Glutamatergic neuron (in vitro differentiated cells): Measurements from ENCODE around the gene CCR2. TPM values are rescaled to one million over a fixed set of nuclear protein-coding genes. Genes with fewer than 3 reads are reported as not detected.
"Not testable (repeated sequence)": the region's sequence is repeated elsewhere in the genome, so short reads cannot be mapped to it uniquely, and the experiment has no call there.

Experiments used
- DNase-seq: peaks from one replicate; pipeline ENCODE4 v3.0.0; 2022
- H3K27ac Mint-ChIP-seq: one replicate; pipeline ENCODE4 v1.8.0; 2020; ENCODE audit warnings: mild to moderate bottlenecking, mixed read lengths, inconsistent platforms; ENCODE audit not compliant: unreplicated experiment
- H3K27me3 Mint-ChIP-seq: one replicate; pipeline ENCODE4 v1.8.0; 2020; ENCODE audit warnings: mild to moderate bottlenecking, moderate library complexity, mixed read lengths, inconsistent platforms; ENCODE audit not compliant: unreplicated experiment
- H3K36me3 Mint-ChIP-seq: one replicate; pipeline ENCODE4 v1.8.0; 2020; ENCODE audit warnings: mild to moderate bottlenecking, mixed read lengths, inconsistent platforms; ENCODE audit not compliant: unreplicated experiment
- H3K4me1 Mint-ChIP-seq: one replicate; pipeline ENCODE4 v1.8.0; 2020; ENCODE audit warnings: mild to moderate bottlenecking, low read depth, mixed read lengths, inconsistent platforms; ENCODE audit not compliant: unreplicated experiment
- H3K4me3 Mint-ChIP-seq: one replicate; pipeline ENCODE4 v1.8.0; 2020; ENCODE audit warnings: mild to moderate bottlenecking, mixed read lengths, inconsistent platforms; ENCODE audit not compliant: unreplicated experiment
- H3K9me3 Mint-ChIP-seq: one replicate; pipeline ENCODE4 v1.8.0; 2020; ENCODE audit warnings: mild to moderate bottlenecking, moderate library complexity, mixed read lengths, inconsistent platforms; ENCODE audit not compliant: unreplicated experiment
- CTCF ChIP-seq: fragments of 200-600 bp; sonication (generic); IDR thresholded peaks from one replicate; pipeline ENCODE4 v1.5.0; 2021; ENCODE audit not compliant: partially characterized antibody, unreplicated experiment
- total RNA-seq: library from RNA; stranded (reverse); fragmentation: NEBNext Ultra II Directional; extraction: Animal tissue kit (Norgen Biotek cat#: 25700); gene quantifications from one replicate; pipeline ENCODE4 v1.2.1, GENCODE V29; 2021; ENCODE audit not compliant: unreplicated experiment

Gene CCR2
- total RNA-seq, 1 donor from 2014 or later = not detected

GRCh38 chr3:46383211-46383950 is 29.5 kb downstream of the CCR2 start:
- no peak for TF ChIP-seq CTCF
- no peak for DNase-seq
- Mint-ChIP-seq H3K36me3 (no peaks in the 10 kb centered on the region), H3K27me3 (no peaks in the 10 kb centered on the region), H3K9me3 (no peaks in the 10 kb centered on the region), H3K27ac (no peak overlapping the region), H3K4me1 (no peaks in the 10 kb centered on the region), H3K4me3 (no peak overlapping the region)

GRCh38 chr3:46383951-46384330 is 30.0 kb downstream of the CCR2 start:
- H3K36me3 Mint-ChIP-seq = no peaks in the 10 kb centered on the region
- no peak for TF ChIP-seq CTCF
- no peak overlapping the region for H3K27ac Mint-ChIP-seq
- H3K4me3 Mint-ChIP-seq = no peak overlapping the region
- no peak for DNase-seq
- no peaks in the 10 kb centered on the region for H3K9me3 Mint-ChIP-seq
- H3K4me1 Mint-ChIP-seq = no peaks in the 10 kb centered on the region
- H3K27me3 Mint-ChIP-seq = no peaks in the 10 kb centered on the region

- H3K36me3 Mint-ChIP-seq = no peaks in the 10 kb centered on the region
- H3K9me3 Mint-ChIP-seq = no peaks in the 10 kb centered on the region
- no peaks in the 10 kb centered on the region for H3K27me3 Mint-ChIP-seq
- no peak overlapping the region for H3K27ac Mint-ChIP-seq
- H3K4me1 Mint-ChIP-seq = no peaks in the 10 kb centered on the region
- H3K4me3 Mint-ChIP-seq = no peak overlapping the region
- no peak for DNase-seq
- no peak for TF ChIP-seq CTCF
These were observed 32.3 kb downstream of the CCR2 start for GRCh38 chr3:46386205-46386604.

- H3K9me3 Mint-ChIP-seq, H3K4me1 Mint-ChIP-seq, H3K4me3 Mint-ChIP-seq, H3K27ac Mint-ChIP-seq, DNase-seq, H3K27me3 Mint-ChIP-seq, H3K36me3 Mint-ChIP-seq: not testable (repeated sequence)
These were observed 34.9 kb downstream of the CCR2 start for GRCh38 chr3:46388847-46389246.

GRCh38 chr3:46389306-46389705 is 35.4 kb downstream of the CCR2 start:
- DNase-seq = no peak
- TF ChIP-seq CTCF = no peak

GRCh38 chr3:46391526-46391925 is 37.6 kb downstream of the CCR2 start:
- H3K9me3 Mint-ChIP-seq, DNase-seq, H3K27ac Mint-ChIP-seq, H3K4me1 Mint-ChIP-seq, H3K4me3 Mint-ChIP-seq, H3K36me3 Mint-ChIP-seq, H3K27me3 Mint-ChIP-seq: not testable (repeated sequence)

More at GRCh38 chr3:46389306-46389705, 35.4 kb downstream of the CCR2 start:
- Mint-ChIP-seq H3K27ac (no peak overlapping the region), H3K27me3 (peaks cover 2% of the 10 kb centered on the region), H3K4me1 (no peaks in the 10 kb centered on the region), H3K36me3 (no peaks in the 10 kb centered on the region), H3K4me3 (no peak overlapping the region), H3K9me3 (peaks cover 2% of the 10 kb centered on the region)
